Muscle layer of colon (tissue), 2 donors: ENCODE measurements around the gene RASGRP4.
"Not testable (repeated sequence)": the region's sequence is repeated elsewhere in the genome, so short reads cannot be mapped to it uniquely, and the experiment has no call there.

Experiments used
- H3K27ac ChIP-seq: one replicate; pipeline ENCODE4 v1.7.0; 2013; ENCODE audit warnings: low read depth, mild to moderate bottlenecking, low read length, moderate library complexity
- H3K27me3 ChIP-seq, 2 donors: one replicate each; pipeline ENCODE4 v1.7.0; 2013; ENCODE audit warnings: low read length in 2 of 2, mild to moderate bottlenecking in 2 of 2; ENCODE audit not compliant: insufficient read depth in 2 of 2, control insufficient read depth in 1 of 2
- H3K36me3 ChIP-seq: one replicate; pipeline ENCODE4 v1.7.0; 2013; ENCODE audit warnings: mild to moderate bottlenecking, low read length; ENCODE audit not compliant: insufficient read depth
- H3K4me1 ChIP-seq: one replicate; pipeline ENCODE4 v1.7.0; 2013; ENCODE audit warnings: mild to moderate bottlenecking, low read length; ENCODE audit not compliant: insufficient read depth
- H3K4me3 ChIP-seq, 2 donors: one replicate each; pipeline ENCODE4 v1.7.0; 2013; ENCODE audit warnings: low read length in 2 of 2, low read depth in 1 of 2, mild to moderate bottlenecking in 1 of 2, moderate library complexity in 1 of 2
- H3K9ac ChIP-seq: one replicate; pipeline ENCODE4 v1.7.0; 2013; ENCODE audit warnings: low read length
- H3K9me3 ChIP-seq: one replicate; pipeline ENCODE4 v1.7.0; 2013; ENCODE audit warnings: mild to moderate bottlenecking, low read length
- donor health status: abdominal sarcoma.
- donor health status: Adenocarcinoma of cecum.

The RASGRP4 gene, protein sequence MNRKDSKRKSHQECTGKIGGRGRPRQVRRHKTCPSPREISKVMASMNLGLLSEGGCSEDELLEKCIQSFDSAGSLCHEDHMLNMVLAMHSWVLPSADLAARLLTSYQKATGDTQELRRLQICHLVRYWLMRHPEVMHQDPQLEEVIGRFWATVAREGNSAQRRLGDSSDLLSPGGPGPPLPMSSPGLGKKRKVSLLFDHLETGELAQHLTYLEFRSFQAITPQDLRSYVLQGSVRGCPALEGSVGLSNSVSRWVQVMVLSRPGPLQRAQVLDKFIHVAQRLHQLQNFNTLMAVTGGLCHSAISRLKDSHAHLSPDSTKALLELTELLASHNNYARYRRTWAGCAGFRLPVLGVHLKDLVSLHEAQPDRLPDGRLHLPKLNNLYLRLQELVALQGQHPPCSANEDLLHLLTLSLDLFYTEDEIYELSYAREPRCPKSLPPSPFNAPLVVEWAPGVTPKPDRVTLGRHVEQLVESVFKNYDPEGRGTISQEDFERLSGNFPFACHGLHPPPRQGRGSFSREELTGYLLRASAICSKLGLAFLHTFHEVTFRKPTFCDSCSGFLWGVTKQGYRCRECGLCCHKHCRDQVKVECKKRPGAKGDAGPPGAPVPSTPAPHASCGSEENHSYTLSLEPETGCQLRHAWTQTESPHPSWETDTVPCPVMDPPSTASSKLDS

DNA sequence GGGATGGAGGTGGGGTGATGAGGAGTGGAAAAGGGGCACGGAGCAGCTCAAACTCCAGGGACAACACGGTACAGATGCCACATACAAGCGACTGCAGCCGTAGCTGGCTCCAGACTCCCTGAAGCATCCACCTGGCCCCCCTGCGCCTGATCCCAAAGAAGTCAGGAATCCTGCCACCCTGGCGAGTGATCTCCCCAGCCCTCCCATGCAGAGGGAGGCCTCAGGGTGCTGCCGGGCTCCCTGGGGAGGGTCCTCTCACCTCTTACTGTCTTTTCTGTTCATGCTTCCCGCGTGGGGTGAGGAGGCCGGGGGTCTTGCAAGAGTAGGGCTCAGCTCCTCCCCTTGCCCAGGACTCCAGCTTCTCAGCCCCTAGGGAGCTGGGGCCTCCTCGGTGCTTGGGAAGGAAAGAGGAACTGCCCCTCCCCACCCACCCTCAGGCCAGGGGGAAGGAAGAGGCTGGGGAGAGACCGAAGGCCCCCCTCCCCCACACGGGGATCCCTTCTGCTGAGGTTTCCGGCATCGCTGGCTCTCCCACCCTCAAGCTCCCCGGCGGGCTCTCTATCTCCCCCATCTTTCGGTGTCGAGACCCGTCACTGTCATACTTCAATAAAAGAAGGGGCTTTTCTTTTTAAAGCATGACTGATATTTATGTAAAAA is at the start of gene RASGRP4:
Gene RASGRP4 (minus strand): TSS at position 410 of the 657 bp plus-strand sequence. CDS start 128 bp downstream, at position 282.
- H3K4me3 ChIP-seq, result no peak within 1 kb of the TSS
- no peaks in the 10 kb centered on the region for H3K9me3 ChIP-seq
- H3K27me3 ChIP-seq, result peaks cover 0 to 13% of the 10 kb centered on the region in 2 donors
- no peak within 1 kb of the TSS for H3K9ac ChIP-seq
- no peaks in the 10 kb centered on the region for H3K4me1 ChIP-seq
- no peaks in the 10 kb centered on the region for H3K36me3 ChIP-seq
- H3K27ac ChIP-seq, result no peak within 1 kb of the TSS

DNA sequence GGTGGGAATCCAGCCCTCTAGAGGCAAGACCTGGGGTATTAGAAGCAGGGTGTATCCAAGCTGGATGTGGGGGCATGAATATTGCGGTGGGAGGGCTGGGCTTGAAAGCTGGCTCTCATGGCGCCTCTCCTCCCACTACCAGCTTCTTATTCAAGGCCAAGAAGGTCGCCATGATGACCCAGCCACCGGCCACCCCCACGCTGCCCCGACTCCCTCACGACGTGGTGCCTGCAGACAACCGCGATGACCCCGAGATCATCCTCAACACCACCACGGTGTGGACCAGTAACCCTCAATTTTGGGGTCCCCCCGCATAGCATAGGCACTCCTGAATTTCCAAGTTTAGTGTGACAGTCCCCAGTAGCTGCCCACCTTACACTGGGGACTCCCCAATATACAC is 49.2 kb upstream of the RASGRP4 start:
- Histone ChIP-seq H3K27ac (no peak overlapping the region), H3K27me3 (no peaks in the 10 kb centered on the region), H3K36me3 (no peaks in the 10 kb centered on the region), H3K4me1 (no peaks in the 10 kb centered on the region), H3K9ac (no peak overlapping the region), H3K9me3 (no peaks in the 10 kb centered on the region), H3K4me3 (no peak overlapping the region)

DNA sequence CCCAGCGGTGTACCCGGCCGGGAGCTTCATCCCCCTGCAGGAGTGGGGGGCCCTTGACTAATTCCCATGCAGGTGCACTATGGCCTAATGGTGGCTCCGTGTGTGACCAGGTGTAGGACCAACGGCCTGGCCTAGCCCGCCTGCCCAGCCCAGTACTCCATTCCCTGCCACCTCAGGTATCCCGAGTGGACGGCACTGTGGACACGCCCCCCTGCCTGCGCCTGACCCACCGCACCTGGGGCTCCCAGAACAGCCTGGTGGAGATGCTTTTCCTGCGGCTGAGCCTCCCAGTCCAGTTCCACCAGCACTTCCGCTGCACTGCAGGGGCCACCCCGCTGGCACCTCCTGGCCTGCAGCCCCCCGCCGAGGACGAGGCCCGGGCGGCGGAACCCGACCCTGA is 47.2 kb upstream of the RASGRP4 start:
- no peak overlapping the region for H3K9ac ChIP-seq
- H3K27ac ChIP-seq, result no peak overlapping the region
- H3K9me3 ChIP-seq, result no peaks in the 10 kb centered on the region
- no peaks in the 10 kb centered on the region for H3K27me3 ChIP-seq
- no peaks in the 10 kb centered on the region for H3K36me3 ChIP-seq
- H3K4me3 ChIP-seq, result no peak overlapping the region
- H3K4me1 ChIP-seq, result no peaks in the 10 kb centered on the region

DNA sequence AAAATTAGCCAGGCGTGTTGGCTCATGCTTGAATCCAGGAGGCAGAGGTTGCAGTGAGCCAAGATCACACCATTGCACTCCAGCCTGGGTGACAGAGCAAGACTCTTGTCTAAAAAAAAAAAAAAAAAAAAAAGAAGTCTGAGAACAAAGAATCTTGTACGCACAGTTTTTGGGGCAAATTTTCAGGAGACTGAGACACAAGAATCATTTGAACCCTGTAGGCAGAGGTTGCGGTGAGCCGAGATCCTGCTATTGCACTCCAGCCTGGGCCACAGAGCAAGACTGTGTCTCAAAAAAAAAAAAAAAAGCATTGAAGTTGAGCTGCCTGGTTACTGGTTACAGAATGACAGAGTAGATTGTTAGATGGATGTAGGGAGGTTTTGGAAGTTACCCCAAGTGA is 46.7 kb upstream of the RASGRP4 start:
- not testable (repeated sequence) for H3K27ac ChIP-seq, H3K4me1 ChIP-seq, H3K9me3 ChIP-seq, H3K36me3 ChIP-seq, H3K4me3 ChIP-seq, H3K9ac ChIP-seq, H3K27me3 ChIP-seq

DNA sequence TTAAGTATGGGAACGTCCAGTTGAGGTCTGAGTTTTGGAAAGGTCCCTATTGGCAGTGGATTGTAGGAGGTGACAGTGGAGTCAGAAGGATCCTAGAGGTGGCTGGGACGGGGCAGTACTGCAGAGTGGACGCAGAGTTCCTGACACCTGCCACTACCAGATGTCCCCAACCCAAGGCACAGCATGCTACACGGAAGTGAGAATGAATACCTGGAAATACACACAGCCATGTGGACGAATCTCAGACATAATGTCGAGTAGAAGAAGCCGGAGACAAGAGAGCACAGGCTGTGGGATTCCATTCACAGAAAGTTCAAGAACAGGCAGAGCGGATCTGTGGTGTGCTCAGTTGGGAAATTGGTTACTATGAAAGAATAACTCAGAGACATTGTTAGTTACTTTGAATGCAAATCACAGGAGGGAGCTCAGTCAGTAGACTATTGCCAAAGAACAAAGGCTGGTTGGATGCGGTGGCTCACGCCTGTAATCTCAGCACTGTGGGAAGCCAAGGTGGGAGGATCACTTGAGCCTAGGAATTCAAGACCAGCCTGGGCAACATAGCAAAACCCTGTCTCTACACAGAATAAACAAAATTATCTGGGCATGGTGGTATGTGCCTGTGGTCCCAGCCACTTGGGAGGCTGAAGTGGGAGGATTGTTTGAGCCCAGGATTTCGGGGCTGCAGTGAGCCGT is 44.9 kb upstream of the RASGRP4 start:
- H3K27me3 ChIP-seq, result no peaks in the 10 kb centered on the region
- no peaks in the 10 kb centered on the region for H3K9me3 ChIP-seq
- no peak overlapping the region for H3K9ac ChIP-seq
- H3K36me3 ChIP-seq, result no peaks in the 10 kb centered on the region
- H3K27ac ChIP-seq, result no peak overlapping the region
- no peak overlapping the region for H3K4me3 ChIP-seq
- H3K4me1 ChIP-seq, result no peaks in the 10 kb centered on the region

DNA sequence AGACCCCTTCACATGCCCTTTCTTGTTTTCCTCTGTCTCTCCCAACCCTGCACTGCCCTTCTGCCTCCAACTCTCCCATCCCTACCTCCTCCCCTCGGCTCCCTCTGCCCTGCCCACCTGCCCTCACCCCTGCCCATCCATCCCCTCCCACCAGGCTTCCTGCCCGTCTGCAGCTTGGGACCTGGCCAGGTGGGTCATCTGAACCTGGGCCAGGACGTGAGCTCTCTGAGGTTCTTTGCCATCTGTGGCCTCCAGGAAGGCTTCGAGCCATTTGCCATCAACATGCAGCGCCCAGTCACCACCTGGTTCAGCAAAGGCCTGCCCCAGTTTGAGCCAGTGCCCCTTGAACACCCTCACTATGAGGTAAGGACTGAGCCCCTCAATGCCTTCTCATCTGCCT is 43.1 kb upstream of the RASGRP4 start:
- no peak overlapping the region for H3K4me3 ChIP-seq
- no peak overlapping the region for H3K9ac ChIP-seq
- no peaks in the 10 kb centered on the region for H3K9me3 ChIP-seq
- H3K36me3 ChIP-seq, result no peaks in the 10 kb centered on the region
- H3K27ac ChIP-seq, result no peak overlapping the region
- H3K4me1 ChIP-seq, result no peaks in the 10 kb centered on the region
- no peaks in the 10 kb centered on the region for H3K27me3 ChIP-seq

DNA sequence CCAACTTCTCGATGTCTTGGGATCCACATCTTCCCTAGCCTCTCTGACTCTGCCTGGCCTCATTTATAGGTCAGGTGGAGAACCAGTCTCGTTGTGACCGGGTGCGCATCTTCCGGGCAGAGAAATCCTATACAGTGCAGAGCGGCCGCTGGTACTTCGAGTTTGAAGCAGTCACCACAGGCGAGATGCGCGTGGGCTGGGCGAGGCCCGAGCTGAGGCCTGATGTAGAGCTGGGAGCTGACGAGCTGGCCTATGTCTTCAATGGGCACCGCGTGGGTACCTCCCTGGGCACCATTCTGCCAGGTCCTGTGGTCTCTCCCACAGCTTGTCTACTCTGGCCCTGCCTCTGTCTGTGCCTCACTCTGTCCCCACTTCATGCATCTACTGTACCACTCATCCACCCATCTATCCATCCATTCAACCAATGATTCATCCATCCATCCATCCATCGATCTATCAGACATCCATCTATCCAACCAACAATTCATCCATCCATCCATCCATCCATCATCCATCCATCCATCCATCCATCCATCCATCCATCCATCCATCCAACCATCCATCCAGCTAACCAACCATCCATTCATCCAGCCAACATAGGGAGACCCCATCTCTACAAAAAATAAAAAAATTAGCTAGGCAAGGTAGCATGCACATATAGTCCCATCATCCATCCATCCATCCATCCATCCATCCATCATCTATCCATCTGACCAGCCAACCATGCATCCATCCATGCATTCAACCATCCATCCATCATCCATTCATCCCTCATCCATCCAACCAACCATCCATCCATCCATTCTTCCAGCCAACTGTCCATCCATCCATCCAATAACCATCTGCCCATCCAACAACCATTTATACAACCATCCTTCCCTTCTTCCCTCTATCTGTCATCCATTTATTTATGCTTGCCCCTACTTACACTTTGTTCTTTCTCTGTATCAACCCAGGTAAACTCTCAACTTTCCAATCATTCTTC is 41.8 kb upstream of the RASGRP4 start:
- Histone ChIP-seq H3K4me3 (no peak overlapping the region), H3K9me3 (no peaks in the 10 kb centered on the region), H3K9ac (no peak overlapping the region), H3K4me1 (no peaks in the 10 kb centered on the region), H3K27me3 (no peaks in the 10 kb centered on the region), H3K36me3 (no peaks in the 10 kb centered on the region), H3K27ac (no peak overlapping the region)

DNA sequence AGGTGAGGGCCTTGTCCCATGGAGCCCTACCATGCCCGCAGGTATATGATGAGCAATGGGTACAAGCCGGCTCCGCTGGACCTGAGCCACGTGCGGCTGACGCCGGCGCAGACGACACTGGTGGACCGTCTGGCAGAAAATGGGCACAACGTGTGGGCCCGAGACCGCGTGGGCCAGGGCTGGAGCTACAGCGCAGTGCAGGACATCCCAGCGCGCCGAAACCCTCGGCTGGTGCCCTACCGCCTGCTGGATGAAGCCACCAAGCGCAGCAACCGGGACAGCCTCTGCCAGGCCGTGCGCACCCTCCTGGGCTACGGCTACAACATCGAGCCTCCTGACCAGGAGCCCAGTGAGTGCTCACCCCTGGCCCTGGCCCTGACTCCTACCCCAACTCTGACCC is 40.0 kb upstream of the RASGRP4 start:
- Histone ChIP-seq H3K9ac (no peak overlapping the region), H3K4me1 (no peaks in the 10 kb centered on the region), H3K36me3 (no peaks in the 10 kb centered on the region), H3K9me3 (no peaks in the 10 kb centered on the region), H3K4me3 (no peak overlapping the region), H3K27me3 (no peaks in the 10 kb centered on the region), H3K27ac (no peak overlapping the region)

DNA sequence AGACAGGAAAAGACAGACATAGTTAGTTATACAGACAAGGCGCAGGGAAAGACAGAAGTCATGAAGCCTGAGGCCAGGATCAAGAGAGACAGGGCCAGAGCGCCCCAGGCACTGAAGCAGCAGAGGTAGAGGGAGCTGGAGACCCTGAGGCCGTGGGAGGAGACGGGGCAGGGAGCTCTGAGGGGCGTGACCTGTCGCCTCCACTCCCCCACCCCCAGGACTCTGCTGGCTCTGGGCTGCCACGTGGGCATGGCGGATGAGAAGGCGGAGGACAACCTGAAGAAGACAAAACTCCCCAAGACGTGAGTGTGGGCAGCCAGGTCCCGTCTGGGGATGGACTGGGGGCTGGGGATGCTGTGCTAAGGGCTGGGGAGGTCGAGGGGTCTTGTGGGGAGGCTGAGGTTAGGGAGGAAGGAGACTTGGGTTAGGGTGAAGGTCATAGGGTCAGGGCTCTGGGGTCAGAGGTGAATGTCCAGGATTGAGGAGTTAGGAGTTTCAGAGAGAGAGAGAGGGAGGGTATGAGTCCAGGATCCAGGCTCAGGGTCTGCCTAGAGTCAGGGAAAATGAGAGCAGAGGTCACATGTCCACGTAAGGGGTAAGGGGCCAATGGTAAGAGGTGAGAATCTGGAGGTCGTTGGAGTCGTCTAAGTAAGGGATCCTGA is 38.5 kb upstream of the RASGRP4 start:
- no peaks in the 10 kb centered on the region for H3K36me3 ChIP-seq
- no peak overlapping the region for H3K27ac ChIP-seq
- no peaks in the 10 kb centered on the region for H3K4me1 ChIP-seq
- no peak overlapping the region for H3K4me3 ChIP-seq
- H3K9me3 ChIP-seq, result no peaks in the 10 kb centered on the region
- H3K27me3 ChIP-seq, result no peaks in the 10 kb centered on the region
- no peak overlapping the region for H3K9ac ChIP-seq

DNA sequence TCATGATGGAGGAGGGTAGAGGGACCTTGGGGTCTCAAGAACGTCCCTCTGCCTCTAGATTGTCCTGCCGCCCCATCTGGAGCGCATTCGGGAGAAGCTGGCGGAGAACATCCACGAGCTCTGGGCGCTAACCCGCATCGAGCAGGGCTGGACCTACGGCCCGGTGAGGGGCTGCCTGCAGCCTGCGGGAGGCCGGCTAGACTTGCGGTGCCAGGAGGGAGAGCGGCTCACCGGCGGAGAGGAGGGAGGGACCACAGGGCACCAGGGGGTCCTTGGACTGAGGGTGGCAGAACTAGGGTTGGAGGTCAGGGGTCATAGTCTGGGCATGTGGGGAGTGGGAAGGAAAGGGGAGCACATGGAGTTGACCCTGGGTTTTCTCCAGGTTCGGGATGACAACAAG is 37.3 kb upstream of the RASGRP4 start:
- Histone ChIP-seq H3K4me3 (no peak overlapping the region), H3K36me3 (no peaks in the 10 kb centered on the region), H3K27ac (no peak overlapping the region), H3K4me1 (no peaks in the 10 kb centered on the region), H3K9ac (no peak overlapping the region), H3K9me3 (no peaks in the 10 kb centered on the region), H3K27me3 (no peaks in the 10 kb centered on the region)
